GM12878 (cell line): ENCODE measurements around the gene TTC8. TPM values are rescaled to one million over a fixed set of nuclear protein-coding genes. Genes with fewer than 3 reads are reported as not detected.

ENCODE experiments used
- ATAC-seq: fragments of 200-7000 bp; cut with Tn5 transposase; 3 replicates; pipeline ENCODE4 v1.9.1; 2020; ENCODE audit warnings: mild to moderate bottlenecking, moderate library complexity
- BruUV-seq: library from RNA; stranded (reverse); fragments of 400-500 nt; replicated peaks from 2 replicates; lab custom pipeline; 2021; lab: Mats Ljungman, UMichigan
- CTCF ChIA-PET: fragments of 300-600 bp; sonication (Branson Sonifier 250); formaldehyde crosslinking; extraction: SDS; loops from one replicate; lab custom pipeline; 2021; ENCODE audit warnings: inconsistent platforms; lab: Yijun Ruan, JAX
- POLR2A ChIA-PET: fragments of 350-600 bp; formaldehyde crosslinking; extraction: SDS; loops from one replicate; lab custom pipeline; 2021; ENCODE audit warnings: inconsistent platforms; lab: Charles Lee
- RAD21 ChIA-PET: fragments of 300-600 bp; sonication (Branson Sonifier 250); formaldehyde crosslinking; loops from one replicate; lab custom pipeline; 2023; ENCODE audit warnings: antibody characterized with exemption; ENCODE audit not compliant: unreplicated experiment; lab: Charles Lee
- SMC1A ChIA-PET: fragments of 300-600 bp; sonication (Branson Sonifier 250); formaldehyde crosslinking; loops from one replicate; lab custom pipeline; 2023; ENCODE audit not compliant: unreplicated experiment, uncharacterized antibody; lab: Charles Lee
- DNase-seq: peaks from one replicate; pipeline ENCODE4 v3.0.0-alpha.2; 2011; ENCODE audit warnings: low read depth, low spot score
- FAIRE-seq: peaks from 3 replicates; lab custom pipeline; 2011; peaks lifted over from hg19 to GRCh38; lab: Jason Lieb, UNC
- H2AFZ ChIP-seq: 2 replicates; pipeline ENCODE4 v1.6.0; 2011; ENCODE audit warnings: low read depth, low read length, control low read depth; ENCODE audit not compliant: control insufficient read depth
- H3K27ac ChIP-seq: 2 replicates; pipeline ENCODE4 v1.5.1; 2011; ENCODE audit warnings: control low read depth; ENCODE audit not compliant: control insufficient read depth, insufficient read depth
- H3K27me3 ChIP-seq, 2 experiments: replicated peaks in 1 of 2; 2 replicates each; pipeline versions ENCODE4 v1.6.0 to v1.6.1; 2011; ENCODE audit warnings: low read length in 1 of 2; ENCODE audit not compliant: control insufficient read depth in 2 of 2, insufficient read depth in 2 of 2
- H3K36me3 ChIP-seq, 2 experiments: 2 replicates each; pipeline ENCODE4 v1.5.1; 2011; ENCODE audit warnings: low read length in 1 of 2; ENCODE audit not compliant: control insufficient read depth in 2 of 2, insufficient read depth in 2 of 2
- H3K4me1 ChIP-seq: 2 replicates; pipeline ENCODE4 v1.6.1; 2011; ENCODE audit warnings: mild to moderate bottlenecking, low read length, moderate library complexity, mixed read lengths; ENCODE audit not compliant: control insufficient read depth, insufficient read depth
- H3K4me2 ChIP-seq: 2 replicates; pipeline ENCODE4 v1.6.0; 2011; ENCODE audit warnings: control low read depth; ENCODE audit not compliant: control insufficient read depth, insufficient read depth
- H3K4me3 ChIP-seq: fragments of 200-600 bp; sonication (generic); 2 replicates; pipeline ENCODE4 v1.5.1; 2016
- H3K79me2 ChIP-seq: 2 replicates; pipeline ENCODE4 v1.6.0; 2011; ENCODE audit warnings: low read length; ENCODE audit not compliant: control insufficient read depth, insufficient read depth
- H3K9ac ChIP-seq: 2 replicates; pipeline ENCODE4 v1.8.0; 2011; ENCODE audit warnings: low read length, control low read depth, mixed read lengths; ENCODE audit not compliant: control insufficient read depth, insufficient read depth
- H3K9me3 ChIP-seq: replicated peaks from 3 replicates; pipeline ENCODE4 v1.5.1; 2011; ENCODE audit warnings: mild to moderate bottlenecking, low read length; ENCODE audit not compliant: control insufficient read depth, insufficient read depth
- H4K20me1 ChIP-seq: 2 replicates; pipeline ENCODE4 v1.6.0; 2011; ENCODE audit not compliant: control insufficient read depth, insufficient read depth
- HDAC6 ChIP-seq: fragments of 200-600 bp; sonication (generic); IDR thresholded peaks from one replicate; pipeline ENCODE4 v1.8.0; 2017; ENCODE audit warnings: antibody characterized with exemption; ENCODE audit not compliant: unreplicated experiment
- IKZF1 ChIP-seq: fragments of 450-650 bp; conservative IDR thresholded peaks from 2 replicates; pipeline ENCODE4 v1.6.1; 2017; ENCODE audit warnings: antibody characterized with exemption, mild to moderate bottlenecking
- IRF5 ChIP-seq: fragments of 450-650 bp; IDR thresholded peaks from 2 replicates; pipeline ENCODE4 v1.6.1; 2017; ENCODE audit warnings: borderline replicate concordance
- JUNB ChIP-seq: IDR thresholded peaks from 2 replicates; pipeline ENCODE4 v1.6.1; 2016; ENCODE audit warnings: antibody characterized with exemption, mild to moderate bottlenecking
- KAT2A ChIP-seq: conservative IDR thresholded peaks from 2 replicates; pipeline ENCODE4 v1.6.1; 2011; ENCODE audit warnings: low read depth, low read length; ENCODE audit not compliant: control insufficient read depth
- MXI1 ChIP-seq: fragments of 150-350 bp; IDR thresholded peaks from 2 replicates; pipeline ENCODE4 v1.6.1; 2011; ENCODE audit warnings: low read depth, mild to moderate bottlenecking, inconsistent platforms, low read length, improper control_type of control experiment
- NFXL1 ChIP-seq: fragments of 450-650 bp; IDR thresholded peaks from 2 replicates; pipeline ENCODE4 v1.6.1; 2017; ENCODE audit warnings: antibody characterized with exemption, mild to moderate bottlenecking, borderline replicate concordance
- NFYA ChIP-seq: IDR thresholded peaks from 2 replicates; pipeline ENCODE4 v1.6.1; 2011; ENCODE audit warnings: low read depth, mild to moderate bottlenecking, low read length, improper control_type of control experiment, borderline replicate concordance
- RBBP5 ChIP-seq: fragments of 200-600 bp; sonication (generic); conservative IDR thresholded peaks from 2 replicates; pipeline ENCODE4 v1.6.1; 2016
- RUNX3 ChIP-seq: IDR thresholded peaks from 2 replicates; pipeline ENCODE4 v1.6.1; 2012; ENCODE audit warnings: low read length, inconsistent platforms
- SIN3A ChIP-seq: IDR thresholded peaks from 2 replicates; pipeline ENCODE4 v1.6.1; 2012; ENCODE audit warnings: low read depth, low read length, improper control_type of control experiment
- SMAD1 ChIP-seq: fragments of 450-650 bp; IDR thresholded peaks from 2 replicates; pipeline ENCODE4 v1.6.1; 2018; ENCODE audit warnings: mild to moderate bottlenecking, low read depth; ENCODE audit not compliant: partially characterized antibody
- SMARCA5 ChIP-seq: fragments of 450-650 bp; IDR thresholded peaks from 2 replicates; pipeline ENCODE4 v1.6.1; 2017; ENCODE audit warnings: mild to moderate bottlenecking
- TARDBP ChIP-seq: IDR thresholded peaks from 2 replicates; pipeline ENCODE4 v1.6.1; 2016; ENCODE audit warnings: borderline replicate concordance
- ZNF384 ChIP-seq: IDR thresholded peaks from 2 replicates; pipeline ENCODE4 v1.6.1; 2012; ENCODE audit warnings: low read depth, mild to moderate bottlenecking, low read length, improper control_type of control experiment, borderline replicate concordance
- WGBS: methylation state at CpG from one replicate; pipeline ENCODE4 v1.1.6; 2016; ENCODE audit warnings: low lambda C conversion rate; ENCODE audit not compliant: insufficient replicate concordance, insufficient coverage; ENCODE audit errors: missing lambda C conversion rate; 5-methylcytosine and 5-hydroxymethylcytosine counted together
- in situ Hi-C: fragments of 300-500 bp; cut with MboI; formaldehyde crosslinking; loops from 9 replicates; pipeline ENCODE4 v1.14.3; 2018; ENCODE audit warnings: mixed read lengths
- intact Hi-C: fragments of 100-400 bp; cut with micrococcal nuclease; formaldehyde crosslinking; loops from one replicate; pipeline ENCODE4 v1.14.2; 2022; ENCODE audit not compliant: unreplicated experiment
- polyA plus RNA-seq, 11 experiments: library from polyadenylated mRNA; depleted of rRNA in 4 of 11; unstranded in 6 of 11; stranded (reverse) in 5 of 11; fragments of >200 nt; fragmentation: Nextera tagmentation in 4 of 11; fragmentation: Illumina TruSeq in 1 of 11; extraction: Ambion mirVana in 4 of 11; extraction: Trizol in 1 of 11; gene quantifications; 1 replicate in 1 of 11; 2 replicates in 10 of 11; pipeline versions ENCODE4 v1.2.1 to v1.2.3, GENCODE V29; 2011 to 2016; ENCODE audit warnings: inconsistent platforms in 2 of 11, missing spikeins in 2 of 11, low read depth in 1 of 11
- total RNA-seq, 4 experiments: library from RNA; depleted of rRNA in 3 of 4; stranded (reverse); fragments of >200 nt in 3 of 4; fragmentation: Illumina TruSeq in 1 of 4; extraction: Trizol in 1 of 4; gene quantifications; 2 replicates each; pipeline versions ENCODE4 v1.2.1 to v1.2.3, GENCODE V29; 2013 to 2021
- TF ChIP-seq, protein P1 (sequence below): fragments of 150-350 bp; IDR thresholded peaks from 2 replicates; pipeline ENCODE4 v1.6.1; 2014; ENCODE audit warnings: mild to moderate bottlenecking, low read depth, low read length

The TTC8 gene
- total and polyA plus RNA-seq, 10 of the 15 experiments (the other 5 are each of a cell fraction or from before 2014, with no cell fraction given), result 1.5 to 4.6 (median 2.5) TPM

GRCh38 chr14:88821378-88821777, 3.1 kb upstream of the TTC8 start:
- DNase-seq (no peak), FAIRE-seq (no peak), ATAC-seq (no peak)
- Histone ChIP-seq H3K9ac (no peak overlapping the region), H3K9me3 (no peaks in the 10 kb centered on the region), H3K4me2 (no peak overlapping the region), H2AFZ (no peak overlapping the region), H3K79me2 (no peaks in the 10 kb centered on the region), H3K4me1 (0 out of 2 replicates have a peak, but pooled peaks cover 2% of the 10 kb centered on the region), H3K27ac (no peak overlapping the region), H3K4me3 (no peak overlapping the region), H3K36me3 (no peaks in the 10 kb centered on the region), H4K20me1 (no peaks in the 10 kb centered on the region), H3K27me3 (no peaks in the 10 kb centered on the region; a peak in 2 of 4 replicates)
- CTCF ChIA-PET, result no interaction called here
- RAD21 ChIA-PET, result no interaction called here
- no TSS peak for BruUV-seq
- intact Hi-C loops (no loop called here), in situ Hi-C loops (no loop called here)
- SMC1A ChIA-PET, result no interaction called here
- WGBS, result 22% methylated on average over 2 of the region's 2 CpGs
- no peak for TF ChIP-seq RUNX3
- TF ChIP-seq, protein P1, sequence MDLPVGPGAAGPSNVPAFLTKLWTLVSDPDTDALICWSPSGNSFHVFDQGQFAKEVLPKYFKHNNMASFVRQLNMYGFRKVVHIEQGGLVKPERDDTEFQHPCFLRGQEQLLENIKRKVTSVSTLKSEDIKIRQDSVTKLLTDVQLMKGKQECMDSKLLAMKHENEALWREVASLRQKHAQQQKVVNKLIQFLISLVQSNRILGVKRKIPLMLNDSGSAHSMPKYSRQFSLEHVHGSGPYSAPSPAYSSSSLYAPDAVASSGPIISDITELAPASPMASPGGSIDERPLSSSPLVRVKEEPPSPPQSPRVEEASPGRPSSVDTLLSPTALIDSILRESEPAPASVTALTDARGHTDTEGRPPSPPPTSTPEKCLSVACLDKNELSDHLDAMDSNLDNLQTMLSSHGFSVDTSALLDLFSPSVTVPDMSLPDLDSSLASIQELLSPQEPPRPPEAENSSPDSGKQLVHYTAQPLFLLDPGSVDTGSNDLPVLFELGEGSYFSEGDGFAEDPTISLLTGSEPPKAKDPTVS, result no peak
- TF ChIP-seq SMARCA5, result no peak
- TF ChIP-seq NFXL1, result no peak
- TF ChIP-seq MXI1, result no peak
- TF ChIP-seq TARDBP, result no peak
- no peak for TF ChIP-seq ZNF384
- TF ChIP-seq RBBP5, result no peak
- TF ChIP-seq KAT2A, result no peak
- TF ChIP-seq IRF5, result no peak
- TF ChIP-seq NFYA, result no peak
- TF ChIP-seq JUNB, result no peak
- no peak for TF ChIP-seq SMAD1
- no peak for TF ChIP-seq HDAC6
- TF ChIP-seq SIN3A, result no peak
- no peak for TF ChIP-seq IKZF1
- POLR2A ChIA-PET, result no interaction called here
